Measurements from ENCODE around the gene PNPT1. TPM values are rescaled to one million over a fixed set of nuclear protein-coding genes. Genes with fewer than 3 reads are reported as not detected.

PNPT1 gene
- total and polyA plus RNA-seq, 2 of the 13 experiments (the other 11 are each of a cell fraction or from before 2014, with no cell fraction given) = 23.4 to 61.0 TPM

GRCh38 chr2:55618275-55619055, 75.2 kb downstream of the PNPT1 start (continued):
- TF ChIP-seq ZNF691 (CRISPR knock-in tag; IDR thresholded peaks at IDR 0.05; ENCODE audit: borderline replicate concordance, low read depth) (0 out of 2 replicates have a peak, but pooled peaks have one; percentile 10), BHLHE40 (IDR thresholded peaks at IDR 0.05; ENCODE audit: low read length) (no peak), SIX4 (CRISPR knock-in tag; IDR thresholded peaks at IDR 0.05) (0 out of 2 replicates have a peak, but pooled peaks have one; percentile 22), IRF2 (CRISPR knock-in tag; IDR thresholded peaks at IDR 0.05) (peak; percentile 76; the same call in 1 of the 2 replicates), KDM6A (CRISPR knock-in tag; IDR thresholded peaks at IDR 0.05; ENCODE audit: low read depth) (no peak), ZMYM2 (CRISPR knock-in tag; IDR thresholded peaks at IDR 0.05) (no peak), THAP8 (CRISPR knock-in tag; IDR thresholded peaks at IDR 0.05; ENCODE audit: borderline replicate concordance) (no peak), CHD4 (IDR thresholded peaks at IDR 0.05; ENCODE audit: borderline replicate concordance, low read length) (no peak), CSRNP2 (CRISPR knock-in tag; conservative IDR thresholded peaks at IDR 0.05; ENCODE audit: low read depth) (no peak), ZC3H4 (CRISPR knock-in tag; IDR thresholded peaks at IDR 0.05; ENCODE audit: borderline replicate concordance) (no peak), FOXM1 (CRISPR knock-in tag; IDR thresholded peaks at IDR 0.05) (no peak), TBL1XR1 (IDR thresholded peaks at IDR 0.05; ENCODE audit: borderline replicate concordance, low read length, partially characterized antibody) (peak; percentile 46), TBX3 (IDR thresholded peaks at IDR 0.05; ENCODE audit: borderline replicate concordance) (no peak), SATB2 (CRISPR knock-in tag; IDR thresholded peaks at IDR 0.05) (0 out of 2 replicates have a peak, but pooled peaks have one; percentile 65), PATZ1 (CRISPR knock-in tag; IDR thresholded peaks at IDR 0.05) (peak; percentile 45; the same call in 1 of the 2 replicates), ZNF138 (CRISPR knock-in tag; IDR thresholded peaks at IDR 0.05; ENCODE audit: low read depth) (no peak), ZNF850 (CRISPR knock-in tag; conservative IDR thresholded peaks at IDR 0.05) (no peak), ZNF225 (CRISPR knock-in tag; IDR thresholded peaks at IDR 0.05) (no peak), ZNF263 (CRISPR knock-in tag; IDR thresholded peaks at IDR 0.05) (0 out of 2 replicates have a peak, but pooled peaks have one; percentile 29), ZNF780A (CRISPR knock-in tag; IDR thresholded peaks at IDR 0.05) (no peak), ZNF329 (CRISPR knock-in tag; IDR thresholded peaks at IDR 0.05; ENCODE audit: low read depth) (no peak; the same call in 1 of the 2 replicates), ZNF777 (CRISPR knock-in tag; IDR thresholded peaks at IDR 0.05) (no peak), EZH2 (conservative IDR thresholded peaks at IDR 0.05; ENCODE audit: low read depth, low read length) (no peak), SMAD1 (CRISPR knock-in tag; IDR thresholded peaks at IDR 0.05; ENCODE audit: borderline replicate concordance, low read depth) (no peak), SP1 (IDR thresholded peaks at IDR 0.05) (no peak), SP1 (CRISPR knock-in tag; IDR thresholded peaks at IDR 0.05) (no peak), ZNF576 (CRISPR knock-in tag; IDR thresholded peaks at IDR 0.05) (no peak)
